Measurements from ENCODE around the gene MICAL2.
A peak's percentile ranks its signal among the peaks of the same experiment; 100 is the strongest.

The MICAL2 gene

DNA sequence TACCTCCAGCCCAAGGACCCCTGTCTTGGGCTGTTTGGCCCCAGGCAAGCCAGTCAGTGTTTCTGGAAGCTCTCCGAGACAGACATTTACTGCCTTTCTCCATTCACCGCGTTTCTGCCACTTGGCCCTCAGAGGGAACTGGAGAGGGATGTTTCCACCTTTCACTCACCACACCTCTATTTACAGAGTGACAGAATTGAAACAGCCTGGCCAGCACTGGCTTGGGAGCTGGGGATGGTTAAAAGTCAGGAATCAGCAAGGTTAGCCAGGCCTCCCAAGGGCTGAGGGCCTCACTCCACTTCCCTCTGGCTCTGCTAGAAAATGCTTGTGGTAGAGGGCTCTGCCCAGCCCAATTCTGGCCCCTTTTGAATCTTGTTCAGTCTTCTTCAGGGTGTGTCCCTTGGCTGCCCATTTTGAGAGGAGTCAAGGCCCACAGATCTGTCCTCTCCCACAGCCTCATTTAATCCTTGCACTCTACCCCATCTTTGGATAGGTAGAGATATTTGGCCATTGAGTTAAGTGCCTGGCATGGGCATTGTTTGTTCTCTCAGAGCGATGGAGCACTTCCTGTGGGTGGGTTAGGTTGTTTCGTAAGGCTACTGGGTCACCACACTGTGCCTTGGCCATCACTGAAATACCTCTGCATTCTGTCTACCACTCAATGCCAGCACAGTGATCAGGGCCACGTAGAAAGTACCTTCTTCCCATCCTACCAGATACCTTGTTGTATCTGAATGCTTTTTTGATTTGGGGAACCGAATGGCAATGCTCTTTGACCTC is 119.2 kb downstream of the MICAL2 start:
- no peak for DNase-seq (ENCODE audit: low read depth)

DNA sequence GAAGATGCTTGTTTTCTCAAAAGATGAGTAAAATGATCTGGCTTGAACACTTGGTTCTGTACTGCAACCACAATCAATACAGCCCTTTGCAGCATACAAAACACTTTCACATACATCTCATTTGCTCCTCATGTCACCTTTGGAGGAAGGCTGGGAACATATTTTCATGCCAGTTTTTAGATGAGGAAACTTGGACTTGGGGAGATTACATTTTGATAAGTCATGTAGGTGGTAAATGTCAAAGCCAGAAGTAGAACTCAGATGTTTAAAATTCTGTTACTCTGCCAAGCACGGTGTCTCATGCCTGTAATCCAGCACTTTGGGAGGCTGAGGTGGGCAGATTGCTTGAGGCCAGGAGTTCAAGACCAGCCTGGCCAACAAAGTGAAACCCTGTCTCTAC is 121.8 kb downstream of the MICAL2 start:
- DNase-seq (ENCODE audit: low read depth): no peak

DNA sequence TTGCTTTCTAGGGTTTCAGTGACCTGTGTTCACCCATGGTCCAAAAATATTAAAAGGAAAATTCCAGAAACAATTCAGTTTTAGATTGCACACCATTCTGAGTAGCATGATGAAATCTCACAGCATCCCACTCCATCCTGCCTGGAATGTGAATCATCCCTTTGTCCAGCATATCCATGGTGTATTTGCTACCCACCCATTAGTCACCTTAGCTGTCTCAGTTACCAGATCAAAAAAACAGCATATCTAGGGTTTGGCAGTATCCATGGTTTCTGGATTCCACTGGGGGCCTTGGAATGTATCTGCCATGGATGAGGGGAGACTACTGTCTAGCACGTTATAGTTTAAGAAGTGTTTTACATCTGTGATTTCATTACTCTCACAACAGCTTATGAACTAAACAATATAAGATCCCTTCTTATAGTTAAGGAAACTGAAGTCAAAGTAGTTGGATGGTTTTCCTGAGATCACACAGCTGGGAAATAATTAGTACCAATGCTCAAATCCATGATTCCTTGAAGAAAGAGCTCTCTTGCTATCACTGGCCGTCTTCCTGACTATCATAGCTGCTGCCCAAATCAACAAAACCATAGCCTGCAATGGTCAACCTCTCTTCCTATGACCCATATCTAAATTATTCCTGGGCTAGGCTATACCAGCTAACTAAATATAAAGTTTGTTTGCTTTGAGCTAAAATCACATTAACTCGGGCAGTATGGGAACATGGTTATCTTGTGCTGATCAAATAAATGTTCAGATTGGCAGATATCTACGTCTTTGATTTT is 122.6 kb downstream of the MICAL2 start:
- peak; percentile 94 for DNase-seq (ENCODE audit: low read depth)

DNA sequence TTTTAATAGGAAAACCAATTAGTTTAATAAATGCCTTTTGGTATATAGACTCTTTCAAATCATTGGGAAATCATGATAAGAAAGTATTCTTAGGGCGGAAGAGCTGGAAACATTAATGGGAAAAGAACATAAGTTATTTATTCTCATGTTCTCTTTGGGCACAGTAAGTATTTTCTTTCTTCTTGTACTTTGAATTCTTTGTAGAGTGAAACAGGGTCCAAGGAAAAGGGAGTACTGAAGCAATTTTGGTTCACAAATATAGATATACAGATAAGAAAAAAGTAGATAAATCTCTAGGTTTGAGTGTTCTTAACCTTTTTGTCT is 123.2 kb downstream of the MICAL2 start:
- no peak for DNase-seq (ENCODE audit: low read depth)

- no peak for DNase-seq (ENCODE audit: low read depth)
Observed at GRCh38 chr11:12234221-12234620, 123.8 kb downstream of the MICAL2 start.

GRCh38 chr11:12235080-12235479 is 124.7 kb downstream of the MICAL2 start:
- DNase-seq (ENCODE audit: low read depth): no peak

GRCh38 chr11:12235553-12235946 is 125.2 kb downstream of the MICAL2 start:
- peak; percentile 43 for DNase-seq (ENCODE audit: low read depth)

DNA sequence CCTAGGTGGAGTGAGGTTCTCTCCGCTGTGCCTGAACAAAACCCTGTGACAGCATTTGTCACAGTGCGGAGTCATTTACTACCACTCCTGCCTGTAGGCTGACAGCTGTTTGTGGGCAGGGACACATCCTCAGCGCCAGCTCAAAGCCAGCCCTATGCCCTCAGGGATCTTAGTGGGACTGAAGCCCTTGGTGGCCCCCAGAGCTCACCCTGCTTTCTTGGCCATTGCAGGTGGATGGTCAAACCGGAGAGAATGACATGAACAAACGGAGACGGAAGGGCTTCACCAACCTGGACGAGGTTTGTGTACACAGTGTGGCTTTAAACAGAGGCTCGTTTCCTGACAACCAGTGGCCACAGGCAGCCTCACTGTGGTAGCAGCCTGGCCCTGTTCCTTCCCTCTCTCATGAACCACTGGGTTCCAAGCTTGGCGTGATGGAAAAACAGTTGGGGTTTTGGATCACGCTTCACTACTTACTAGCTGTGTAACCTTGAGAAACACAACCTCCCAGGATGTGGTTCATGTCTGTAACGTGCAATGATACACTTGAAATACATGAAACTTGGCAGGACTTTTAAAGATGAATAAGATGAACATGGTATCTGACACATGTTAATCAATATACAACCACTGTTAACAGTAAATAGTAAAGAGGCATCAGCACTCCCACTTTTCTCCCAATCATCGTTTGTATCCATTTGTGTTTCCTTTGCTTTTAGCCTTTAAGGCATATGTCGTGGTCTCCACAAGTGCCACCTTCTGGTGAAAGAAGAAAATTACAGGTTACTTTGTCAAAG is 125.8 kb downstream of the MICAL2 start:
- DNase-seq (ENCODE audit: low read depth): peak; percentile 55

GRCh38 chr11:12236744-12237101 is 126.3 kb downstream of the MICAL2 start:
- no peak for DNase-seq (ENCODE audit: low read depth)

- no peak for DNase-seq (ENCODE audit: low read depth)
Observed at GRCh38 chr11:12237381-12237784, 127.0 kb downstream of the MICAL2 start.

DNA sequence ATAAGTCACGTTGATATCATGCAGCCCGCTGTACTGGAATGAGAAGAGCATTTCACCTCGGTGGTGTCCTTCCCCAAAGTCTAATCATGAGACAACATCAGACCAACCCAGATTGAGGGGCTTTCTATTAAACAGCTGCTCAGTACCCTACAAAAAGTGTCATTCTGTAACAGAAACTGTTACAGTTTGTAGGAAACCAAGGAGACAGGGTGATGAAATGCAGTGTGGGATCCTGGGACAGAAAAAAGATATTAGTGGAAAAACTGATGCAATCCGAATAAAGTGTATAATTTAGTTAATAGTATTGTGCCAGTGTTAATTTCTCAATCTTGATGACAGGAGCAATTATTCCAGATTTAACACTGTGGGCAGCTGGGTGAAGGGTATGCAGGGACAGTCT is 128.0 kb downstream of the MICAL2 start:
- DNase-seq (ENCODE audit: low read depth): no peak

- DNase-seq (ENCODE audit: low read depth): no peak
Observed at GRCh38 chr11:12239396-12239795, 129.0 kb downstream of the MICAL2 start.

DNA sequence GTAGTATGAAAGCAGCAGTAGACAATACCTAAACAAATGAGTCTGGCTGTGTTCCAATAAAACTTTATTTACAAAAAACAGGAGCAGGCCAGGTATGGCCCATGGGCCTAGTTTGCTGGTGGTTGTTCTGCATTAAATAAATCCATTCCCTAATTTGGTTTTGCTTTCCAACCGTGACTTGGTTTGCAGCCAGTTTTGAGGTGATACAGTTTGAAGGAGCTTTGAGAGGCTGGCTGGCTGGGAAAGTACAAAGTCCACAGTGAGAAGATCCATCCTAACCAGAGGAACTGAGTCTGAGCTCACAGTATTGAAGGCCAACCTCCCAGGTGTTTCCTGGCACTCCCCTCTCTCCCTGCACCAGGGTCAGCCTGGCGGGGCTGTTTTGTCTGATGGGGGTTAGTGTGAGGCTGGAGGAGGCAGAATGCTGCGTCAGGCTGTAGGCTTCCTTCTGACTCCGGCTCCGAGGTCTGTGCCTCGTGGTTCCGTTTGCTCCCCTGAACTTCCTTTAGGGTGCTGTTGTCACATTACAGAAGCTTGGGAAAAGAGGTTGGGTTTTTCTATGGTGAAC is 129.5 kb downstream of the MICAL2 start:
- DNase-seq (ENCODE audit: low read depth): no peak

- DNase-seq (ENCODE audit: low read depth): no peak
Observed at GRCh38 chr11:12240677-12241076, 130.3 kb downstream of the MICAL2 start.

DNA sequence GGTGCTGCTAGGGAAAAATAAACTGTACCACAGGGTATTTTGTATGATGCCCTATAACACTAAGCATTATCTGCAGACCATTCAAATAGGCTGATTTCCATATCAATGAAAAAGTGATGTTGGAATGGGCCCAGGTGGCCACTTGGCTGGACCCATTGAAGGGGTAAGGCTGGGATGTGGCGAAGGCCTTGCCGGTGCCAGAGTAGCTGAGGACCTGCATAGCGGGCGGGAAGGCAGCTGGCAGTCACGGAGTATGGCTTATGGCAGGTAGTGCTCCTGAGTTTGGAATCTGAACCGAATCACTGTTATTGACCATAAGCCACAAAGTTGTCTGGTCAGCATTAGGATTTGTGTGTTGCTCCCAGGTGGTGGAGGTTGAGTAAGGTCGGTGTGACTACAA is 131.0 kb downstream of the MICAL2 start:
- DNase-seq (ENCODE audit: low read depth): no peak

GRCh38 chr11:12241971-12242672 is 131.7 kb downstream of the MICAL2 start:
- no peak for DNase-seq (ENCODE audit: low read depth)

DNA sequence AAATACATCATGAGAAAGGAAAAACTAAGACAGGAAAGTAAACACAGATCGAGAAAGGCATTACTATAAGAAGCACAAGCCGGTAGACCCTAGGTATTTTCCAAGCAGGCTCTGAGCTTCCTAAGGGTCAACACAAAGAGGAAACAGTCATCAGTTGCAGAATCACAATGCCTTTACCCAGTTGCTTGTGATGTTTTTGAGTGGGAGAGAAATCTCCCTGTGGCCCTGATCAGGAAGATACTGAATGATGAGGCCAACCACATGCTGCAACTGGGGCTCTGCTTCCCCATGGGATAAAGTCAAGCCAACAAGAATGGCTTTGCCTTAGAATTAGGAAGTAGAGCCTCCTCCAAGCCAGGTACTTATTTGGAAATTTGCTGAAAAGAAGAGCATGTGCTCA is 132.6 kb downstream of the MICAL2 start:
- no peak for DNase-seq (ENCODE audit: low read depth)

DNA sequence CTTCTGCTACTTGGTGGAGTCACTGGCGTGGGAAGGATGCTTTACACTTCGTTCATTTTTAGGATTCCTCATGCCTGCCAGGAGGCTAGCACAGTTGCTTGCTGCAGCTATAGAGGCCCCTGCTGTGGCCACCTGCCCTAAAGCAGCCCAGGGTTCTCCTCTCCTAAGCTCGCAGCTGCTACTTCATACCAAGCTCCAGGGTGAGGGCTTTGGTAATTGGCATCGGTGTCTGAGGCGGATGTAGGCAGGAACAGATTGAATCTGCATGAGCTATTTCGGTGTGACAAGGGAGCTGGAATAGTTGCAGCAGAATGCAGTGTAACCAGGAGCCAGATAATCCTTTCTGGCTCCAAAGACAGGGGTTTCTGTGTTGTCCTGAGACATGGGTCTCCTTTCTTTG is 133.1 kb downstream of the MICAL2 start:
- no peak for DNase-seq (ENCODE audit: low read depth)

DNA sequence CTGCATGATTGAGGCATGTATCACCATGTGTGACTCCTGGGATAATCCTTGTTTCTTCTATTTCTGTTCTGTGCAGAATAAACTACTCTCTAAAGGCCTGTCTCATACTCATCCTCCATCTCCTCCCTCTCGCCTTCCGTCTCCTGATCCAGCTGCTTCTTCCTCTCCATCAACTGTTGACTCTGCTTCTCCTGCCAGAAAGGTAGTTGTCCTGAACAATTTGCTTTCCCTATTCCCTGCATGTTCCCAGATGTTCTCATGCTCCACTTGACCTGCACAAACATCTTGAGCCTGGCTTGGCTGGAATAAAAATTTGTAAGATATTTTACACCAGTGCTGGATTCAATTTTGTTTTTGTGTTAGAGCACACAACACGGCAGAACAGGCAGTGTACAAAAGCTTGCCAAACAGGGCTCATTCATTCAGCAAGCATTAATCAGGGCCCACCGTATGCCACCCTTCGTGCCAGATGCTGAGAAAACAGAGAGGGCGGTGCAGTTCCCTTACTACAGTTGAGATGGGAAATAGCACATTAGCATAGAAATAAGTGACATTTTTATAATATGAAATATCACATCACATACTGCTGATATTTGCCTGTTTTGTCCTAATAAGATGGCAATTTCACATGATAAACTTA is 133.6 kb downstream of the MICAL2 start:
- DNase-seq (ENCODE audit: low read depth): no peak

DNA sequence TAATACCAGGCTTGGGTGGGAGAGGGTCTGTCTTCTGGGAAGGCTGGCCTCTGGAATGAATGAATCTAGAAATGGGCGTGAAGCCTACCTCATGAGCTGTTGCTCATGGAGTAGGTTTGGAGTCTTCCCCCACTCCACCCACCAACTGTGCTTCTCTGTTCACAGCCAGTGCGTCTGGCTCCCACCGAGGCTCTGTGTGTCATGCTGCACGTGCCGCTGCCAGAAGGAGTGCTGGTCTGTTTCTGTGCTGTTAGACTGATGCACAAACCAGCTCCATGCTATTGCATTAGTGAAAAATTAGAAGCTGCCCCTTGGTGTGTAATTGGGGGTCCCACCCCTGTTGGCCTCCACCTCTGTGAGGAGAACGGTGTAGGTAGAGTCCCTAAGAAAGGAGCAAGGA is 134.7 kb downstream of the MICAL2 start:
- DNase-seq (ENCODE audit: low read depth): no peak

DNA sequence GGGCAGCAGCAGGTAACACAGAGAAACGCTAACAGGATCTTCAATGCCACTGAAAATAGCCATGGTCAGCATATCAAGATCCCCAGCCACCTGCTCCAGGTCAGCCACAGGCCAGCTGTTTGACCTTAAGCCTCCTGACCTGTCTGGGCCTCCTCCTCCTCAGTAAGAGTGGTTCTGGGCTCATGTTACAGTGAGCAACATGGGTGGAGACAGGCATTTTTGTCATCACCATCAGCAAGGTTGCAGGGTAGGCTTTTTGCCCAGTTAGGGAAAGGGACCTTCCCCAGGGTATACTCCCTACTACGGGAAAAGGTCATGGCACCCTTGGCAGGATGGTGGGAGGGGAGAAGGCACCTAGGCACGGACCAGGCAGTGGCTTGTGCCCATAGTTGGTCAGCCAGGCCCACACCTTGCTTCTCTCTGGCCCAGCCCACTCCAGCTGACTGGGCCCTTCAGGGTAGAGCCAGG is 135.2 kb downstream of the MICAL2 start:
- DNase-seq (ENCODE audit: low read depth): no peak

All from amniotic epithelial cell (primary cell).